Fibroblast of upper back skin (primary cell): ENCODE results near the gene PPIB.
"Not testable (repeated sequence)": the region's sequence is repeated elsewhere in the genome, so short reads cannot be mapped to it uniquely, and the experiment has no call there.

Experiments used
- DNase-seq: peaks from one replicate; pipeline ENCODE4 v3.0.0-alpha.2; 2013

The PPIB gene

GRCh38 chr15:64137226-64137833 lies 25.5 kb downstream of the PPIB start:
- DNase-seq = no peak

- no peak for DNase-seq
These were observed 26.5 kb downstream of the PPIB start for GRCh38 chr15:64136347-64136746.

GRCh38 chr15:64134345-64134829 lies 28.4 kb downstream of the PPIB start:
- DNase-seq = no peak

- DNase-seq = no peak
These were observed 29.0 kb downstream of the PPIB start for GRCh38 chr15:64133623-64134344.

- DNase-seq = no peak
These were observed 30.6 kb downstream of the PPIB start for GRCh38 chr15:64132217-64132616.

GRCh38 chr15:64131547-64131946 lies 31.3 kb downstream of the PPIB start:
- DNase-seq = no peak

GRCh38 chr15:64130159-64130558 lies 32.7 kb downstream of the PPIB start:
- no peak for DNase-seq

GRCh38 chr15:64127521-64128270 lies 35.1 kb downstream of the PPIB start:
- DNase-seq = no peak

- no peak for DNase-seq
These were observed 36.8 kb downstream of the PPIB start for GRCh38 chr15:64125978-64126377.

GRCh38 chr15:64122936-64123351 lies 39.9 kb downstream of the PPIB start:
- no peak for DNase-seq

GRCh38 chr15:64122444-64122843 lies 40.4 kb downstream of the PPIB start:
- no peak for DNase-seq

GRCh38 chr15:64121614-64122013 lies 41.2 kb downstream of the PPIB start:
- no peak for DNase-seq

- DNase-seq = not testable (repeated sequence)
These were observed 42.5 kb downstream of the PPIB start for GRCh38 chr15:64120322-64120721.

GRCh38 chr15:64117759-64118487 lies 44.9 kb downstream of the PPIB start:
- no peak for DNase-seq

GRCh38 chr15:64112904-64113303 lies 49.9 kb downstream of the PPIB start:
- DNase-seq = peak; percentile 12

GRCh38 chr15:64112073-64112772 lies 50.6 kb downstream of the PPIB start:
- DNase-seq = no peak

GRCh38 chr15:64111679-64112050 lies 51.2 kb downstream of the PPIB start:
- no peak for DNase-seq

- DNase-seq = no peak
These were observed 51.7 kb downstream of the PPIB start for GRCh38 chr15:64110950-64111678.

- not testable (repeated sequence) for DNase-seq
These were observed 52.6 kb downstream of the PPIB start for GRCh38 chr15:64110108-64110701.

- DNase-seq = no peak
These were observed 55.5 kb downstream of the PPIB start for GRCh38 chr15:64107337-64107736.
